HCT116 (cell line): ENCODE data around the gene TFDP3. TPM values are rescaled to one million over a fixed set of nuclear protein-coding genes. Genes with fewer than 3 reads are reported as not detected.

ENCODE experiments used
- ATAC-seq: fragments of 200-7000 bp; cut with Tn5 transposase; 2 replicates; pipeline ENCODE4 v1.9.1; 2020; ENCODE audit warnings: mild to moderate bottlenecking, moderate library complexity
- BruUV-seq: library from RNA; stranded (reverse); fragments of 400-500 nt; replicated peaks from 2 replicates; lab custom pipeline; 2021; lab: Mats Ljungman, UMichigan
- CTCF ChIA-PET: fragments of 300-600 bp; sonication (Branson Sonifier 250); formaldehyde crosslinking; loops from one replicate; lab custom pipeline; 2021; ENCODE audit warnings: antibody characterized with exemption; lab: Charles Lee
- POLR2A ChIA-PET: fragments of 300-600, 350-600 bp; sonication (Branson Sonifier 250); formaldehyde crosslinking; loops from one replicate; lab custom pipeline; 2021; ENCODE audit warnings: antibody characterized with exemption; lab: Charles Lee
- RAD21 ChIA-PET, 2 experiments: fragments of 300-600 bp; sonication (Branson Sonifier 250); formaldehyde crosslinking; loops; one replicate each; lab custom pipeline; 2023; ENCODE audit warnings: low total read pairs in 2 of 2; ENCODE audit not compliant: uncharacterized antibody in 2 of 2, unreplicated experiment in 2 of 2, low non-redundant PET in 1 of 2; lab: Charles Lee
- DNase-seq: peaks from one replicate; pipeline ENCODE4 v3.0.0-alpha.2; 2010; ENCODE audit warnings: low read depth, low spot score
- H2AFZ ChIP-seq: fragments of 200-600 bp; shearing (Covaris generic), sonication (generic); 2 replicates; pipeline ENCODE4 v1.6.1; 2017; ENCODE audit warnings: low read depth, mixed run types, mixed read lengths, antibody characterized with exemption, low read length; ENCODE audit not compliant: poor library complexity, severe bottlenecking
- H3K27ac ChIP-seq: 2 replicates; pipeline ENCODE4 v1.5.1; 2012; ENCODE audit warnings: low read depth, low read length
- H3K27me3 ChIP-seq: fragments of 200-600 bp; sonication (generic); 2 replicates; pipeline ENCODE4 v1.6.1; 2016; ENCODE audit warnings: mixed run types, low read length, mixed read lengths; ENCODE audit not compliant: insufficient read depth
- H3K36me3 ChIP-seq, 2 experiments: fragments of 200-500 bp in 1 of 2; fragments of 200-600 bp in 1 of 2; sonication (Bioruptor generic) in 1 of 2; sonication (generic) in 1 of 2; 2 replicates each; pipeline versions ENCODE4 v1.5.1 to v1.6.1; 2014 to 2016; ENCODE audit warnings: low read length in 2 of 2, inconsistent platforms in 1 of 2, mixed read lengths in 1 of 2, mixed run types in 1 of 2; ENCODE audit not compliant: insufficient read depth in 2 of 2, control insufficient read depth in 1 of 2
- H3K4me1 ChIP-seq, 2 experiments: fragments of 200-600 bp in 1 of 2; sonication (generic) in 1 of 2; 2 replicates each; pipeline versions ENCODE4 v1.5.1 to v1.6.1; 2012 to 2017; ENCODE audit warnings: low read length in 2 of 2, inconsistent platforms in 1 of 2, mild to moderate bottlenecking in 1 of 2, mixed read lengths in 1 of 2, mixed run types in 1 of 2, moderate library complexity in 1 of 2; ENCODE audit not compliant: insufficient read depth in 2 of 2, control insufficient read depth in 1 of 2
- H3K4me2 ChIP-seq: fragments of 200-600 bp; sonication (generic); 2 replicates; pipeline ENCODE4 v1.6.1; 2017; ENCODE audit warnings: mixed run types, low read length, mixed read lengths
- H3K4me3 ChIP-seq, 2 experiments: fragments of 200-600 bp in 1 of 2; sonication (generic) in 1 of 2; replicated peaks in 1 of 2; 2 replicates each; pipeline ENCODE4 v1.5.1; 2011 to 2016; ENCODE audit warnings: low read length in 2 of 2, control low read depth in 1 of 2, low read depth in 1 of 2, mild to moderate bottlenecking in 1 of 2, mixed read lengths in 1 of 2, mixed run types in 1 of 2
- H3K79me2 ChIP-seq: fragments of 200-600 bp; sonication (generic); 2 replicates; pipeline ENCODE4 v1.6.1; 2017; ENCODE audit warnings: mild to moderate bottlenecking, mixed run types, low read length, moderate library complexity, mixed read lengths; ENCODE audit not compliant: insufficient read depth
- H3K9ac ChIP-seq: fragments of 200-600 bp; sonication (generic); 2 replicates; pipeline ENCODE4 v1.6.1; 2016; ENCODE audit warnings: low read length, mixed read lengths
- H3K9me2 ChIP-seq: fragments of 200-600 bp; sonication (generic), shearing (Covaris generic); 2 replicates; pipeline ENCODE4 v1.6.1; 2017; ENCODE audit warnings: mixed run types, mild to moderate bottlenecking, moderate library complexity; ENCODE audit not compliant: insufficient read depth
- H3K9me3 ChIP-seq, 2 experiments: fragments of 200-500 bp in 1 of 2; fragments of 200-600 bp in 1 of 2; sonication (Bioruptor generic) in 1 of 2; sonication (generic) in 1 of 2; 2 replicates each; pipeline ENCODE4 v1.6.1; 2014 to 2017; ENCODE audit warnings: low read length in 2 of 2, mixed read lengths in 2 of 2, inconsistent platforms in 1 of 2, low read depth in 1 of 2, mild to moderate bottlenecking in 1 of 2, mixed run types in 1 of 2, moderate library complexity in 1 of 2; ENCODE audit not compliant: control insufficient read depth in 1 of 2, insufficient read depth in 1 of 2
- H4K20me1 ChIP-seq: fragments of 200-600 bp; sonication (generic), shearing (Covaris generic); 2 replicates; pipeline ENCODE4 v1.6.1; 2017; ENCODE audit warnings: mixed run types, mild to moderate bottlenecking, moderate library complexity; ENCODE audit not compliant: insufficient read depth
- CEBPB ChIP-seq: IDR thresholded peaks from 2 replicates; pipeline ENCODE4 v1.6.1; 2012; ENCODE audit warnings: low read depth
- EGR1 ChIP-seq: IDR thresholded peaks from 2 replicates; pipeline ENCODE4 v1.6.1; 2012; ENCODE audit warnings: low read depth
- EZH2phosphoT487 ChIP-seq: fragments of 200-600 bp; IDR thresholded peaks from 2 replicates; pipeline ENCODE4 v1.6.1; 2018; ENCODE audit warnings: antibody characterized with exemption, borderline replicate concordance
- POLR2A ChIP-seq: IDR thresholded peaks from 2 replicates; pipeline ENCODE4 v1.7.0; 2011; ENCODE audit warnings: borderline replicate concordance; ENCODE audit not compliant: insufficient read depth, insufficient read length; ENCODE audit errors: extremely low read depth
- POLR2AphosphoS5 ChIP-seq: IDR thresholded peaks from 2 replicates; pipeline ENCODE4 v1.6.1; 2011; ENCODE audit warnings: mild to moderate bottlenecking, low read depth, low read length, moderate library complexity
- RAD21 ChIP-seq: IDR thresholded peaks from 2 replicates; pipeline ENCODE4 v1.6.1; 2012; ENCODE audit warnings: low read depth, mild to moderate bottlenecking
- SIN3A ChIP-seq: IDR thresholded peaks from 2 replicates; pipeline ENCODE4 v1.6.1; 2012; ENCODE audit warnings: low read depth
- TCF7L2 ChIP-seq: IDR thresholded peaks from 2 replicates; pipeline ENCODE4 v1.7.0; 2011; ENCODE audit warnings: borderline replicate concordance, inconsistent platforms; ENCODE audit not compliant: insufficient read depth, insufficient read length; ENCODE audit errors: extremely low read depth
- YY1 ChIP-seq: IDR thresholded peaks from 2 replicates; pipeline ENCODE4 v1.6.1; 2011; ENCODE audit warnings: low read length, low read depth, moderate library complexity, mild to moderate bottlenecking; ENCODE audit not compliant: insufficient replicate concordance; ENCODE audit errors: extremely low read depth
- ZFX ChIP-seq: fragments of 450-650 bp; IDR thresholded peaks from 2 replicates; pipeline ENCODE4 v1.6.1; 2017
- intact Hi-C: fragments of 100-400 bp; cut with micrococcal nuclease; formaldehyde crosslinking; loops from 2 replicates; pipeline ENCODE4 v1.10.0; 2022
- total RNA-seq: library from RNA; stranded (reverse); gene quantifications from one replicate; pipeline ENCODE4 v1.2.1, GENCODE V29; 2021; ENCODE audit not compliant: unreplicated experiment
- TF ChIP-seq, protein P1 (sequence below): IDR thresholded peaks from 2 replicates; pipeline ENCODE4 v1.6.1; 2012; ENCODE audit warnings: low read depth
- TF ChIP-seq, protein P2 (sequence below): IDR thresholded peaks from 2 replicates; pipeline ENCODE4 v1.6.1; 2012

TFDP3 gene
- total RNA-seq, 1 experiment from 2014 or later: not detected

DNA sequence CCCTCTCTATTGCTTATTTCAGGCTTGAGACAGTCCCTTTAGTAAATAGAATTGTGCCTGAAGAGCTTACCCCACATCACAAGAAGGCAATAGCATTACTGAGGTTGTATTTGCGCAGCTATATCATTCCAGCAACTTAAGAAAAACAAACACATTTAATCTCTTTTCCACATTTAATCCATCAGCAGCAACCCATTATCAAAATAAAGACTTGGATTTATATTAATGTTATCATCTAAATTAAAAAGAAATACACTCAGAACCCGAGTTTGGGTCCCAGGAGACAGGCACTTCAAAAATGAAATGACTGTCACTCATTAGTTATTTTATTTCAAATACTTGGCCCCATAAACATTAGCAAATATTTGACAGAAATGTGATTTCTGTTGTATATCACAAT, 10.4 kb downstream of the TFDP3 start:
- DNase-seq (no peak), ATAC-seq (no peak)
- no peak for TF ChIP-seq EGR1
- TF ChIP-seq ZFX: no peak
- no peak for TF ChIP-seq CEBPB
- no peak for TF ChIP-seq SIN3A
- TF ChIP-seq EZH2phosphoT487: no peak
- TF ChIP-seq TCF7L2: no peak
- TF ChIP-seq, protein P1, sequence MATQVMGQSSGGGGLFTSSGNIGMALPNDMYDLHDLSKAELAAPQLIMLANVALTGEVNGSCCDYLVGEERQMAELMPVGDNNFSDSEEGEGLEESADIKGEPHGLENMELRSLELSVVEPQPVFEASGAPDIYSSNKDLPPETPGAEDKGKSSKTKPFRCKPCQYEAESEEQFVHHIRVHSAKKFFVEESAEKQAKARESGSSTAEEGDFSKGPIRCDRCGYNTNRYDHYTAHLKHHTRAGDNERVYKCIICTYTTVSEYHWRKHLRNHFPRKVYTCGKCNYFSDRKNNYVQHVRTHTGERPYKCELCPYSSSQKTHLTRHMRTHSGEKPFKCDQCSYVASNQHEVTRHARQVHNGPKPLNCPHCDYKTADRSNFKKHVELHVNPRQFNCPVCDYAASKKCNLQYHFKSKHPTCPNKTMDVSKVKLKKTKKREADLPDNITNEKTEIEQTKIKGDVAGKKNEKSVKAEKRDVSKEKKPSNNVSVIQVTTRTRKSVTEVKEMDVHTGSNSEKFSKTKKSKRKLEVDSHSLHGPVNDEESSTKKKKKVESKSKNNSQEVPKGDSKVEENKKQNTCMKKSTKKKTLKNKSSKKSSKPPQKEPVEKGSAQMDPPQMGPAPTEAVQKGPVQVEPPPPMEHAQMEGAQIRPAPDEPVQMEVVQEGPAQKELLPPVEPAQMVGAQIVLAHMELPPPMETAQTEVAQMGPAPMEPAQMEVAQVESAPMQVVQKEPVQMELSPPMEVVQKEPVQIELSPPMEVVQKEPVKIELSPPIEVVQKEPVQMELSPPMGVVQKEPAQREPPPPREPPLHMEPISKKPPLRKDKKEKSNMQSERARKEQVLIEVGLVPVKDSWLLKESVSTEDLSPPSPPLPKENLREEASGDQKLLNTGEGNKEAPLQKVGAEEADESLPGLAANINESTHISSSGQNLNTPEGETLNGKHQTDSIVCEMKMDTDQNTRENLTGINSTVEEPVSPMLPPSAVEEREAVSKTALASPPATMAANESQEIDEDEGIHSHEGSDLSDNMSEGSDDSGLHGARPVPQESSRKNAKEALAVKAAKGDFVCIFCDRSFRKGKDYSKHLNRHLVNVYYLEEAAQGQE: no peak
- no peak for TF ChIP-seq RAD21
- TF ChIP-seq POLR2A: no peak
- TF ChIP-seq POLR2AphosphoS5: no peak
- TF ChIP-seq, protein P2, sequence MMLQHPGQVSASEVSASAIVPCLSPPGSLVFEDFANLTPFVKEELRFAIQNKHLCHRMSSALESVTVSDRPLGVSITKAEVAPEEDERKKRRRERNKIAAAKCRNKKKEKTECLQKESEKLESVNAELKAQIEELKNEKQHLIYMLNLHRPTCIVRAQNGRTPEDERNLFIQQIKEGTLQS: no peak
- no peak for TF ChIP-seq YY1
- H3K27me3 ChIP-seq: no peaks in the 10 kb centered on the region
- no peak overlapping the region for H3K4me2 ChIP-seq
- H4K20me1 ChIP-seq: no peaks in the 10 kb centered on the region
- no peaks in the 10 kb centered on the region for H3K4me1 ChIP-seq
- BruUV-seq: no TSS peak
- no peaks in the 10 kb centered on the region for H3K79me2 ChIP-seq
- H3K9ac ChIP-seq: no peak overlapping the region
- ChIA-PET POLR2A (no interaction called here), RAD21 (no interaction called here), CTCF (no interaction called here)
- no peaks in the 10 kb centered on the region for H3K36me3 ChIP-seq
- no peak overlapping the region for H3K27ac ChIP-seq
- no peaks in the 10 kb centered on the region for H3K9me2 ChIP-seq
- no peak overlapping the region for H2AFZ ChIP-seq
- H3K4me3 ChIP-seq: no peak overlapping the region
- intact Hi-C loops: no loop called here
- no peaks in the 10 kb centered on the region for H3K9me3 ChIP-seq
